ENCODE results near the gene RUNX3. TPM values are rescaled to one million over a fixed set of nuclear protein-coding genes. Genes with fewer than 3 reads are reported as not detected.

The RUNX3 gene
- total and polyA plus RNA-seq, 4 donors: 1.7 to 9.0 (median 4.5) TPM

- no peak for TF ChIP-seq CTCF (IDR thresholded peaks at IDR 0.05; ENCODE audit: control extremely low read depth, extremely low read depth)
- no peaks in the 10 kb centered on the region for H3K9me3 ChIP-seq (ENCODE audit: control insufficient read depth in 4 of 4, insufficient read depth in 3 of 4, low read length in 3 of 4)
- no peak overlapping the region for H3K4me3 ChIP-seq
- ATAC-seq (ENCODE audit: insufficient read depth, low FRiP score): no peak
- H3K9ac ChIP-seq (ENCODE audit: insufficient read depth in 1 of 2, low read length in 2 of 2): no peak overlapping the region
- DNase-seq: no peak
- H3K36me3 ChIP-seq (ENCODE audit: control insufficient read depth in 4 of 4, insufficient read depth in 4 of 4, low read length in 4 of 4): no peaks in the 10 kb centered on the region
- peaks cover 0 to 24% (median under 1%) of the 10 kb centered on the region in 5 donors for H3K4me1 ChIP-seq (ENCODE audit: control insufficient read depth in 5 of 5, insufficient read depth in 5 of 5, low read length in 5 of 5)
- 93 to 95% methylated on average over 17 of the region's 17 CpGs for WGBS, 2 donors
- H3K27me3 ChIP-seq (ENCODE audit: control insufficient read depth in 3 of 3, insufficient read depth in 3 of 3, low read length in 2 of 3): no peaks in the 10 kb centered on the region
- no peak overlapping the region for H3K27ac ChIP-seq (ENCODE audit: low read depth in 1 of 2, low read length in 1 of 2)
These were observed 11.0 kb downstream of the RUNX3 start for GRCh38 chr1:24918995-24919605.

GRCh38 chr1:24918370-24918769 lies 11.7 kb downstream of the RUNX3 start:
- H3K27ac ChIP-seq (ENCODE audit: low read depth in 1 of 2, low read length in 1 of 2): no peak overlapping the region
- peaks cover 0 to 32% (median 6%) of the 10 kb centered on the region in 5 donors for H3K4me1 ChIP-seq (ENCODE audit: control insufficient read depth in 5 of 5, insufficient read depth in 5 of 5, low read length in 5 of 5)
- ATAC-seq (ENCODE audit: insufficient read depth, low FRiP score) (no peak), DNase-seq (no peak)
- H3K4me3 ChIP-seq: no peak overlapping the region
- no peaks in the 10 kb centered on the region for H3K36me3 ChIP-seq (ENCODE audit: control insufficient read depth in 4 of 4, insufficient read depth in 4 of 4, low read length in 4 of 4)
- H3K9me3 ChIP-seq (ENCODE audit: control insufficient read depth in 4 of 4, insufficient read depth in 3 of 4, low read length in 3 of 4): no peaks in the 10 kb centered on the region
- H3K27me3 ChIP-seq (ENCODE audit: control insufficient read depth in 3 of 3, insufficient read depth in 3 of 3, low read length in 2 of 3): no peaks in the 10 kb centered on the region
- 94 to 95% methylated on average over 2 of the region's 2 CpGs for WGBS, 2 donors
- TF ChIP-seq CTCF (IDR thresholded peaks at IDR 0.05; ENCODE audit: control extremely low read depth, extremely low read depth): no peak
- H3K9ac ChIP-seq (ENCODE audit: insufficient read depth in 1 of 2, low read length in 2 of 2): no peak overlapping the region

- Histone ChIP-seq H3K27me3 (ENCODE audit: control insufficient read depth in 3 of 3, insufficient read depth in 3 of 3, low read length in 2 of 3) (no peaks in the 10 kb centered on the region), H3K4me1 (ENCODE audit: control insufficient read depth in 5 of 5, insufficient read depth in 5 of 5, low read length in 5 of 5) (peaks cover 0 to 33% (median 6%) of the 10 kb centered on the region in 5 donors), H3K36me3 (ENCODE audit: control insufficient read depth in 4 of 4, insufficient read depth in 4 of 4, low read length in 4 of 4) (no peaks in the 10 kb centered on the region), H3K9ac (ENCODE audit: insufficient read depth in 1 of 2, low read length in 2 of 2) (no peak overlapping the region), H3K27ac (ENCODE audit: low read depth in 1 of 2, low read length in 1 of 2) (no peak overlapping the region), H3K9me3 (ENCODE audit: control insufficient read depth in 4 of 4, insufficient read depth in 3 of 4, low read length in 3 of 4) (no peaks in the 10 kb centered on the region), H3K4me3 (no peak overlapping the region)
- DNase-seq: no peak
- no peak for ATAC-seq (ENCODE audit: insufficient read depth, low FRiP score)
- no peak for TF ChIP-seq CTCF (IDR thresholded peaks at IDR 0.05; ENCODE audit: control extremely low read depth, extremely low read depth)
- 93 to 94% methylated on average over 16 of the region's 16 CpGs for WGBS, 2 donors
These were observed 12.6 kb downstream of the RUNX3 start for GRCh38 chr1:24917327-24918074.
